Left colon (tissue), 2 donors: ENCODE results near the gene C1RL. TPM values are rescaled to one million over a fixed set of nuclear protein-coding genes. Genes with fewer than 3 reads are reported as not detected.

Experiments used
- ATAC-seq: fragments of 200-7000 bp; cut with Tn5 transposase; one replicate; pipeline ENCODE4 v1.9.1; 2020; ENCODE audit warnings: mild to moderate bottlenecking, moderate library complexity
- DNase-seq, 2 donors: peaks; one replicate each; pipeline ENCODE4 v3.0.0-alpha.2; 2020
- intact Hi-C, 2 donors: fragments of 100-400 bp; cut with DNase I in 1 of 2; cut with micrococcal nuclease in 1 of 2; formaldehyde crosslinking; loops; one replicate each; pipeline versions ENCODE4 v1.11.2 to v1.14.0; 2022; cut with DNase I, micrococcal nuclease
- total RNA-seq, 2 donors: library from RNA; stranded (reverse); fragmentation: NEBNext Ultra II Directional; extraction: Animal tissue kit (Norgen Biotek cat#: 25700); gene quantifications; one replicate each; pipeline ENCODE4 v1.2.1, GENCODE V29; 2021
- donor health status: DM: no; HTN: no; CAD: no.
- donor health status: DM: yes; HTN: yes; CAD: no.

Gene C1RL
- total RNA-seq, 2 donors from 2014 or later, result 48.6 to 52.7 TPM

GRCh38 chr12:7101047-7101693 is 7.8 kb downstream of the C1RL start:
- DNase-seq, result peak in 1 of 2 donors; percentile 8
- no peak for ATAC-seq
- intact Hi-C loops, result loop anchor here (5.0 to 10.0 kb wide), 2 partner anchors 39 to 146 kb away; partner anchors contain the start of genes C1S (in 1 of the 2) and PTPN6 (in 1 of the 2)

GRCh38 chr12:7100239-7100638 is 8.8 kb downstream of the C1RL start:
- intact Hi-C loops, result loop anchor here (5.0 to 10.0 kb wide), 2 partner anchors 38 to 145 kb away; partner anchors contain the start of genes C1S (in 1 of the 2) and PTPN6 (in 1 of the 2)
- DNase-seq (no peak), ATAC-seq (no peak)

GRCh38 chr12:7099290-7099996 is 9.6 kb downstream of the C1RL start:
- intact Hi-C loops, result no loop called here
- no peak for DNase-seq
- no peak for ATAC-seq

GRCh38 chr12:7096979-7097378 is 12.0 kb downstream of the C1RL start:
- intact Hi-C loops, result no loop called here
- DNase-seq (no peak), ATAC-seq (no peak)

GRCh38 chr12:7096006-7096932 is 12.7 kb downstream of the C1RL start:
- DNase-seq (no peak), ATAC-seq (peak; percentile 5)
- intact Hi-C loops, result no loop called here

GRCh38 chr12:7093892-7094291 is 15.1 kb downstream of the C1RL start:
- intact Hi-C loops, result no loop called here
- ATAC-seq (peak; percentile 17), DNase-seq (no peak)

- no peak for DNase-seq
- intact Hi-C loops, result no loop called here
- ATAC-seq, result no peak
These were observed 15.5 kb downstream of the C1RL start for GRCh38 chr12:7093486-7093885.

GRCh38 chr12:7092986-7093460 is 16.0 kb downstream of the C1RL start:
- no peak for DNase-seq
- intact Hi-C loops, result no loop called here
- ATAC-seq, result no peak

- ATAC-seq, result peak; percentile 60
- intact Hi-C loops, result no loop called here
- DNase-seq, result peak; percentile 64 to 77
These were observed 16.6 kb downstream of the C1RL start, which contains the start of gene C1R for GRCh38 chr12:7092229-7092985. C1R (minus strand) TSS chr12:7092445; CDS start chr12:7092388, 57 bp downstream.

- no peak for DNase-seq
- intact Hi-C loops, result no loop called here
These were observed 17.3 kb downstream of the C1RL start for GRCh38 chr12:7091660-7092228.

GRCh38 chr12:7091171-7091570 is 17.8 kb downstream of the C1RL start:
- DNase-seq, result no peak
- intact Hi-C loops, result no loop called here
- no peak for ATAC-seq

More at GRCh38 chr12:7091660-7092228, 17.3 kb downstream of the C1RL start:
- ATAC-seq, result peak; percentile 21

- intact Hi-C loops, result no loop called here
- DNase-seq (no peak), ATAC-seq (no peak)
These were observed 18.6 kb downstream of the C1RL start for GRCh38 chr12:7090222-7090998.

- no peak for DNase-seq
- intact Hi-C loops, result no loop called here
- no peak for ATAC-seq
These were observed 19.7 kb downstream of the C1RL start for GRCh38 chr12:7089196-7089871.

GRCh38 chr12:7083125-7083524 is 25.9 kb downstream of the C1RL start:
- ATAC-seq (no peak), DNase-seq (no peak)
- intact Hi-C loops, result no loop called here

- ATAC-seq, result no peak
- intact Hi-C loops, result no loop called here
These were observed 28.0 kb downstream of the C1RL start for GRCh38 chr12:7081037-7081436.

GRCh38 chr12:7079826-7080125 is 29.2 kb downstream of the C1RL start:
- intact Hi-C loops, result no loop called here
- ATAC-seq, result no peak
- DNase-seq, result no peak

More at GRCh38 chr12:7081037-7081436, 28.0 kb downstream of the C1RL start:
- no peak for DNase-seq

- DNase-seq (no peak), ATAC-seq (no peak)
- intact Hi-C loops, result no loop called here
These were observed 30.9 kb downstream of the C1RL start for GRCh38 chr12:7078163-7078562.
